GM12878 (cell line): ENCODE results near the gene ARHGEF38. TPM values are rescaled to one million over a fixed set of nuclear protein-coding genes. Genes with fewer than 3 reads are reported as not detected.

ENCODE experiments used
- ATAC-seq: fragments of 200-7000 bp; cut with Tn5 transposase; 3 replicates; pipeline ENCODE4 v1.9.1; 2020; ENCODE audit warnings: mild to moderate bottlenecking, moderate library complexity
- BruUV-seq: library from RNA; stranded (reverse); fragments of 400-500 nt; replicated peaks from 2 replicates; lab custom pipeline; 2021; lab: Mats Ljungman, UMichigan
- CTCF ChIA-PET: fragments of 300-600 bp; sonication (Branson Sonifier 250); formaldehyde crosslinking; extraction: SDS; loops from one replicate; lab custom pipeline; 2021; ENCODE audit warnings: inconsistent platforms; lab: Yijun Ruan, JAX
- POLR2A ChIA-PET: fragments of 350-600 bp; formaldehyde crosslinking; extraction: SDS; loops from one replicate; lab custom pipeline; 2021; ENCODE audit warnings: inconsistent platforms; lab: Charles Lee
- RAD21 ChIA-PET: fragments of 300-600 bp; sonication (Branson Sonifier 250); formaldehyde crosslinking; loops from one replicate; lab custom pipeline; 2023; ENCODE audit warnings: antibody characterized with exemption; ENCODE audit not compliant: unreplicated experiment; lab: Charles Lee
- SMC1A ChIA-PET: fragments of 300-600 bp; sonication (Branson Sonifier 250); formaldehyde crosslinking; loops from one replicate; lab custom pipeline; 2023; ENCODE audit not compliant: unreplicated experiment, uncharacterized antibody; lab: Charles Lee
- DNase-seq: peaks from one replicate; pipeline ENCODE4 v3.0.0-alpha.2; 2011; ENCODE audit warnings: low read depth, low spot score
- FAIRE-seq: peaks from 3 replicates; lab custom pipeline; 2011; peaks lifted over from hg19 to GRCh38; lab: Jason Lieb, UNC
- H2AFZ ChIP-seq: 2 replicates; pipeline ENCODE4 v1.6.0; 2011; ENCODE audit warnings: low read depth, low read length, control low read depth; ENCODE audit not compliant: control insufficient read depth
- H3K27ac ChIP-seq: 2 replicates; pipeline ENCODE4 v1.5.1; 2011; ENCODE audit warnings: control low read depth; ENCODE audit not compliant: control insufficient read depth, insufficient read depth
- H3K27me3 ChIP-seq, 2 experiments: replicated peaks in 1 of 2; 2 replicates each; pipeline versions ENCODE4 v1.6.0 to v1.6.1; 2011; ENCODE audit warnings: low read length in 1 of 2; ENCODE audit not compliant: control insufficient read depth in 2 of 2, insufficient read depth in 2 of 2
- H3K36me3 ChIP-seq, 2 experiments: 2 replicates each; pipeline ENCODE4 v1.5.1; 2011; ENCODE audit warnings: low read length in 1 of 2; ENCODE audit not compliant: control insufficient read depth in 2 of 2, insufficient read depth in 2 of 2
- H3K4me1 ChIP-seq: 2 replicates; pipeline ENCODE4 v1.6.1; 2011; ENCODE audit warnings: mild to moderate bottlenecking, low read length, moderate library complexity, mixed read lengths; ENCODE audit not compliant: control insufficient read depth, insufficient read depth
- H3K4me2 ChIP-seq: 2 replicates; pipeline ENCODE4 v1.6.0; 2011; ENCODE audit warnings: control low read depth; ENCODE audit not compliant: control insufficient read depth, insufficient read depth
- H3K4me3 ChIP-seq: fragments of 200-600 bp; sonication (generic); 2 replicates; pipeline ENCODE4 v1.5.1; 2016
- H3K79me2 ChIP-seq: 2 replicates; pipeline ENCODE4 v1.6.0; 2011; ENCODE audit warnings: low read length; ENCODE audit not compliant: control insufficient read depth, insufficient read depth
- H3K9ac ChIP-seq: 2 replicates; pipeline ENCODE4 v1.8.0; 2011; ENCODE audit warnings: low read length, control low read depth, mixed read lengths; ENCODE audit not compliant: control insufficient read depth, insufficient read depth
- H3K9me3 ChIP-seq: replicated peaks from 3 replicates; pipeline ENCODE4 v1.5.1; 2011; ENCODE audit warnings: mild to moderate bottlenecking, low read length; ENCODE audit not compliant: control insufficient read depth, insufficient read depth
- H4K20me1 ChIP-seq: 2 replicates; pipeline ENCODE4 v1.6.0; 2011; ENCODE audit not compliant: control insufficient read depth, insufficient read depth
- DPF2 ChIP-seq: fragments of 450-650 bp; IDR thresholded peaks from 2 replicates; pipeline ENCODE4 v1.6.1; 2017; ENCODE audit warnings: mild to moderate bottlenecking
- EP300 ChIP-seq, 2 experiments: fragments of 150-350 bp in 1 of 2; IDR thresholded peaks; 2 replicates each; pipeline ENCODE4 v1.6.1; 2011 to 2012; ENCODE audit warnings: low read depth in 2 of 2, low read length in 2 of 2, borderline replicate concordance in 1 of 2, improper control_type of control experiment in 1 of 2, inconsistent platforms in 1 of 2; ENCODE audit not compliant: control insufficient read depth in 1 of 2
- FOXK2 ChIP-seq: fragments of 450-650 bp; IDR thresholded peaks from 2 replicates; pipeline ENCODE4 v1.6.1; 2017; ENCODE audit warnings: mild to moderate bottlenecking, moderate library complexity
- GATAD2B ChIP-seq: fragments of 450-650 bp; conservative IDR thresholded peaks from 2 replicates; pipeline ENCODE4 v1.6.1; 2017; ENCODE audit warnings: low read depth, mild to moderate bottlenecking, moderate library complexity
- IKZF1 ChIP-seq: fragments of 450-650 bp; conservative IDR thresholded peaks from 2 replicates; pipeline ENCODE4 v1.6.1; 2017; ENCODE audit warnings: antibody characterized with exemption, mild to moderate bottlenecking
- IKZF2 ChIP-seq, 2 experiments: fragments of 450-650 bp; IDR thresholded peaks; 2 replicates each; pipeline ENCODE4 v1.6.1; 2017; ENCODE audit warnings: mild to moderate bottlenecking in 2 of 2, moderate library complexity in 2 of 2
- MTA2 ChIP-seq: fragments of 450-650 bp; IDR thresholded peaks from 2 replicates; pipeline ENCODE4 v1.6.1; 2016; ENCODE audit warnings: low read depth, mild to moderate bottlenecking, moderate library complexity
- RELA ChIP-seq: fragments of 450-650 bp; IDR thresholded peaks from 2 replicates; pipeline ENCODE4 v1.8.0; 2014; ENCODE audit warnings: borderline replicate concordance; ENCODE audit not compliant: partially characterized antibody
- SP1 ChIP-seq: IDR thresholded peaks from one replicate; pipeline ENCODE4 v1.6.1; 2011; ENCODE audit warnings: low read depth, low read length
- SPI1 ChIP-seq: IDR thresholded peaks from 2 replicates; pipeline ENCODE4 v1.6.1; 2011; ENCODE audit warnings: low read depth, mild to moderate bottlenecking, low read length, moderate library complexity, borderline replicate concordance; ENCODE audit not compliant: insufficient read depth
- SUPT20H ChIP-seq: IDR thresholded peaks from 2 replicates; pipeline ENCODE4 v1.6.1; 2011; ENCODE audit warnings: low read depth, mild to moderate bottlenecking, low read length, moderate library complexity, borderline replicate concordance; ENCODE audit not compliant: control insufficient read depth
- ZBTB4 ChIP-seq: fragments of 450-650 bp; formaldehyde crosslinking; IDR thresholded peaks from 2 replicates; pipeline ENCODE4 v1.4.0; 2022; ENCODE audit warnings: mild to moderate bottlenecking, moderate library complexity
- WGBS: methylation state at CpG from one replicate; pipeline ENCODE4 v1.1.6; 2016; ENCODE audit warnings: low lambda C conversion rate; ENCODE audit not compliant: insufficient replicate concordance, insufficient coverage; ENCODE audit errors: missing lambda C conversion rate; 5-methylcytosine and 5-hydroxymethylcytosine counted together
- in situ Hi-C: fragments of 300-500 bp; cut with MboI; formaldehyde crosslinking; loops from 9 replicates; pipeline ENCODE4 v1.14.3; 2018; ENCODE audit warnings: mixed read lengths
- intact Hi-C: fragments of 100-400 bp; cut with micrococcal nuclease; formaldehyde crosslinking; loops from one replicate; pipeline ENCODE4 v1.14.2; 2022; ENCODE audit not compliant: unreplicated experiment
- polyA plus RNA-seq, 11 experiments: library from polyadenylated mRNA; depleted of rRNA in 4 of 11; unstranded in 6 of 11; stranded (reverse) in 5 of 11; fragments of >200 nt; fragmentation: Nextera tagmentation in 4 of 11; fragmentation: Illumina TruSeq in 1 of 11; extraction: Ambion mirVana in 4 of 11; extraction: Trizol in 1 of 11; gene quantifications; 1 replicate in 1 of 11; 2 replicates in 10 of 11; pipeline versions ENCODE4 v1.2.1 to v1.2.3, GENCODE V29; 2011 to 2016; ENCODE audit warnings: inconsistent platforms in 2 of 11, missing spikeins in 2 of 11, low read depth in 1 of 11
- total RNA-seq, 4 experiments: library from RNA; depleted of rRNA in 3 of 4; stranded (reverse); fragments of >200 nt in 3 of 4; fragmentation: Illumina TruSeq in 1 of 4; extraction: Trizol in 1 of 4; gene quantifications; 2 replicates each; pipeline versions ENCODE4 v1.2.1 to v1.2.3, GENCODE V29; 2013 to 2021

ARHGEF38 gene
- total and polyA plus RNA-seq, 10 of the 15 experiments (the other 5 are each of a cell fraction or from before 2014, with no cell fraction given) = 0.01 to 1.1 (median 0.09) TPM; not detected in 2

- DNase-seq = no peak
- Histone ChIP-seq H3K4me1 (no peaks in the 10 kb centered on the region), H3K4me3 (no peak overlapping the region), H3K36me3 (no peaks in the 10 kb centered on the region), H2AFZ (no peak overlapping the region), H3K79me2 (no peaks in the 10 kb centered on the region), H3K9ac (no peak overlapping the region), H3K27ac (no peak overlapping the region), H3K4me2 (no peak overlapping the region), H3K27me3 (no peaks in the 10 kb centered on the region), H3K9me3 (no peaks in the 10 kb centered on the region; the same call in 2 of the 3 replicates), H4K20me1 (no peaks in the 10 kb centered on the region)
- POLR2A ChIA-PET = no interaction called here
- no peak for ATAC-seq
- RAD21 ChIA-PET = no interaction called here
- no TSS peak for BruUV-seq
- peak; percentile 13 for FAIRE-seq
- intact Hi-C loops = no loop called here
- 100% methylated on average over 1 of the region's 1 CpG for WGBS
- CTCF ChIA-PET = interaction anchor here (1.0 kb wide), 1 partner anchor 27 kb away, joined by 3 read pairs; no protein-coding TSS in a partner anchor
- in situ Hi-C loops = no loop called here
- SMC1A ChIA-PET = interaction anchor here (1.0 kb wide), 1 partner anchor 166 kb away, joined by 3 read pairs; no protein-coding TSS in a partner anchor
- no peak for TF ChIP-seq FOXK2
- 0 out of 2 replicates have a peak, but pooled peaks have one; percentile 14 for TF ChIP-seq MTA2
- peak in 1 of 2 experiments; percentile 35; a peak in 1 of 4 replicates for TF ChIP-seq IKZF2 (IDR thresholded peaks at IDR 0.05)
- TF ChIP-seq EP300 (IDR thresholded peaks at IDR 0.05; ENCODE audit: borderline replicate concordance in 1 of 2, control insufficient read depth in 1 of 2, low read depth in 2 of 2, low read length in 2 of 2) = no peak
- peak; percentile 28; the same call in 1 of the 2 replicates for TF ChIP-seq IKZF1
- TF ChIP-seq SUPT20H = no peak
- no peak for TF ChIP-seq GATAD2B
- peak; percentile 49; the same call in 1 of the 2 replicates for TF ChIP-seq DPF2
- TF ChIP-seq SP1 = no peak
- TF ChIP-seq RELA = no peak
- no peak for TF ChIP-seq ZBTB4
- peak; percentile 58; the same call in 1 of the 2 replicates for TF ChIP-seq SPI1
Measured at GRCh38 chr4:105548483-105548882, 3.9 kb upstream of the ARHGEF38 start.
